Endothelial cell of umbilical vein (primary cell): ENCODE results near the gene BCR. TPM values are rescaled to one million over a fixed set of nuclear protein-coding genes. Genes with fewer than 3 reads are reported as not detected.

ENCODE experiments used
- BruUV-seq: library from RNA; stranded (reverse); fragments of 400-500 nt; replicated peaks from 2 replicates; lab custom pipeline; 2021; lab: Mats Ljungman, UMichigan
- CTCF ChIA-PET: fragments of 300-600, 350-600 bp; sonication (Branson Sonifier 250); formaldehyde crosslinking; loops from one replicate; lab custom pipeline; 2021; ENCODE audit warnings: antibody characterized with exemption, inconsistent platforms; lab: Charles Lee
- POLR2A ChIA-PET: fragments of 300-600, 350-600 bp; sonication (Branson Sonifier 250); formaldehyde crosslinking; loops from one replicate; lab custom pipeline; 2021; ENCODE audit warnings: antibody characterized with exemption, inconsistent platforms; lab: Charles Lee
- DNase-seq: peaks from one replicate; pipeline ENCODE4 v3.0.0-alpha.2; 2011; ENCODE audit warnings: low read depth, low spot score
- FAIRE-seq: peaks from 2 replicates; lab custom pipeline; 2011; peaks lifted over from hg19 to GRCh38; lab: Jason Lieb, UNC
- H2AFZ ChIP-seq: 2 replicates; pipeline ENCODE4 v1.6.0; 2012; ENCODE audit warnings: low read depth, low read length, control low read depth, inconsistent platforms
- H3K27ac ChIP-seq: 2 replicates; pipeline ENCODE4 v1.5.1; 2011; ENCODE audit warnings: low read depth, mild to moderate bottlenecking, control low read depth, low read length, moderate library complexity; ENCODE audit not compliant: insufficient read depth
- H3K27me3 ChIP-seq, 2 experiments: 2 replicates each; pipeline versions ENCODE4 v1.6.0 to v1.6.1; 2011; ENCODE audit warnings: low read length in 2 of 2, mixed read lengths in 1 of 2; ENCODE audit not compliant: control insufficient read depth in 2 of 2, insufficient read depth in 2 of 2
- H3K36me3 ChIP-seq, 2 experiments: 2 replicates in 1 of 2; 3 replicates in 1 of 2; pipeline ENCODE4 v1.5.1; 2011; ENCODE audit warnings: low read length in 2 of 2, mild to moderate bottlenecking in 1 of 2, moderate library complexity in 1 of 2; ENCODE audit not compliant: control insufficient read depth in 2 of 2, insufficient read depth in 2 of 2; ENCODE audit errors: extremely low read depth in 1 of 2
- H3K4me1 ChIP-seq: 3 replicates; pipeline ENCODE4 v1.5.1; 2011; ENCODE audit warnings: mild to moderate bottlenecking, low read length; ENCODE audit not compliant: control insufficient read depth, insufficient read depth; ENCODE audit errors: extremely low read depth
- H3K4me2 ChIP-seq: 2 replicates; pipeline ENCODE4 v1.6.1; 2011; ENCODE audit warnings: low read length, control low read depth, mixed read lengths; ENCODE audit not compliant: insufficient read depth
- H3K4me3 ChIP-seq, 3 experiments: fragments of 200-600 bp in 1 of 3; sonication (generic), shearing (Covaris generic) in 1 of 3; replicated peaks in 1 of 3; 2 replicates each; pipeline ENCODE4 v1.5.1; 2011 to 2016; ENCODE audit warnings: control low read depth in 3 of 3, low read length in 3 of 3, mild to moderate bottlenecking in 2 of 3, inconsistent platforms in 1 of 3, low read depth in 1 of 3, moderate library complexity in 1 of 3; ENCODE audit not compliant: insufficient read depth in 1 of 3
- H3K79me2 ChIP-seq: 2 replicates; pipeline ENCODE4 v1.6.0; 2012; ENCODE audit warnings: low read length, inconsistent platforms; ENCODE audit not compliant: control insufficient read depth, insufficient read depth
- H3K9ac ChIP-seq: replicated peaks from 2 replicates; pipeline ENCODE3; 2011; ENCODE audit warnings: low read length, control low read depth; ENCODE audit not compliant: insufficient read depth; ENCODE audit errors: extremely low read depth
- H3K9me1 ChIP-seq: replicated peaks from 3 replicates; pipeline ENCODE4 v1.6.0; 2011; ENCODE audit warnings: mild to moderate bottlenecking, low read length; ENCODE audit not compliant: control insufficient read depth, insufficient read depth; ENCODE audit errors: extremely low read depth
- H3K9me3 ChIP-seq: replicated peaks from 2 replicates; pipeline ENCODE4 v1.5.1; 2012; ENCODE audit warnings: low read length, inconsistent platforms; ENCODE audit not compliant: control insufficient read depth, insufficient read depth
- H4K20me1 ChIP-seq: replicated peaks from 2 replicates; pipeline ENCODE3; 2011; ENCODE audit warnings: mild to moderate bottlenecking, low read length; ENCODE audit not compliant: control insufficient read depth, insufficient read depth; ENCODE audit errors: extremely low read depth
- EZH2 ChIP-seq: IDR thresholded peaks from 2 replicates; pipeline ENCODE4 v1.6.1; 2012; ENCODE audit warnings: borderline replicate concordance, low read depth, mild to moderate bottlenecking, moderate library complexity, low read length, inconsistent platforms; ENCODE audit not compliant: severe bottlenecking
- FOS ChIP-seq: IDR thresholded peaks from 2 replicates; pipeline ENCODE4 v1.6.1; 2011; ENCODE audit warnings: mild to moderate bottlenecking, low read length, moderate library complexity, borderline replicate concordance; ENCODE audit not compliant: insufficient read depth
- GATA2 ChIP-seq: IDR thresholded peaks from 2 replicates; pipeline ENCODE4 v1.7.0; 2011; ENCODE audit warnings: low read depth, mild to moderate bottlenecking, moderate library complexity, mixed read lengths, low read length; ENCODE audit not compliant: insufficient read length, insufficient read depth
- JUN ChIP-seq: IDR thresholded peaks from 2 replicates; pipeline ENCODE4 v1.6.1; 2011; ENCODE audit warnings: borderline replicate concordance, low read depth; ENCODE audit not compliant: insufficient read length, insufficient read depth
- MAX ChIP-seq: IDR thresholded peaks from 2 replicates; pipeline ENCODE4 v1.6.1; 2011; ENCODE audit not compliant: insufficient read depth, insufficient read length
- MYC ChIP-seq: IDR thresholded peaks from one replicate; pipeline ENCODE4 v1.6.1; 2011; ENCODE audit warnings: mild to moderate bottlenecking, low read depth, low read length
- POLR2A ChIP-seq: IDR thresholded peaks from 2 replicates; pipeline ENCODE4 v1.6.1; 2012; ENCODE audit warnings: low read depth, mild to moderate bottlenecking, control low read depth, low read length
- POLR2AphosphoS5 ChIP-seq: IDR thresholded peaks from 2 replicates; pipeline ENCODE4 v1.6.1; 2012; ENCODE audit warnings: low read depth, mild to moderate bottlenecking, control low read depth, low read length, moderate library complexity; ENCODE audit not compliant: insufficient read depth
- dilution Hi-C: fragments of 300-500 bp; cut with MboI; formaldehyde crosslinking; loops from one replicate; pipeline ENCODE4 v1.15.0; 2019; ENCODE audit warnings: low sequenced_read_pairs; ENCODE audit not compliant: extremely low pct_ligation_motif_present
- intact Hi-C: fragments of 100-400 bp; cut with micrococcal nuclease; formaldehyde crosslinking; loops from one replicate; pipeline ENCODE4 v1.10.0; 2022
- polyA plus RNA-seq, 4 experiments: library from polyadenylated mRNA; depleted of rRNA in 3 of 4; stranded (reverse) in 3 of 4; unstranded in 1 of 4; fragments of >200 nt; gene quantifications; 2 replicates each; pipeline versions ENCODE4 v1.2.1 to v1.2.3, GENCODE V29; 2011 to 2012; ENCODE audit warnings: missing spikeins in 1 of 4
- total RNA-seq: library from RNA; stranded (reverse); gene quantifications from 2 replicates; pipeline ENCODE4 v1.2.3, GENCODE V29; 2021
- TF ChIP-seq, protein P1 (sequence below), 2 donors: IDR thresholded peaks; 1 replicate in 1 of 2; 2 replicates in 1 of 2; pipeline ENCODE4 v1.5.1; 2011; ENCODE audit warnings: low read length in 2 of 2, mild to moderate bottlenecking in 2 of 2, moderate library complexity in 2 of 2, control low read depth in 1 of 2, inconsistent platforms in 1 of 2, low read depth in 1 of 2; ENCODE audit not compliant: insufficient read depth in 1 of 2; ENCODE audit errors: extremely low read depth in 1 of 2

The BCR gene
- total and polyA plus RNA-seq, 2 donors (not counting 3 experiments of a cell fraction or from before 2014, with no cell fraction given): 129 to 141 TPM

DNA sequence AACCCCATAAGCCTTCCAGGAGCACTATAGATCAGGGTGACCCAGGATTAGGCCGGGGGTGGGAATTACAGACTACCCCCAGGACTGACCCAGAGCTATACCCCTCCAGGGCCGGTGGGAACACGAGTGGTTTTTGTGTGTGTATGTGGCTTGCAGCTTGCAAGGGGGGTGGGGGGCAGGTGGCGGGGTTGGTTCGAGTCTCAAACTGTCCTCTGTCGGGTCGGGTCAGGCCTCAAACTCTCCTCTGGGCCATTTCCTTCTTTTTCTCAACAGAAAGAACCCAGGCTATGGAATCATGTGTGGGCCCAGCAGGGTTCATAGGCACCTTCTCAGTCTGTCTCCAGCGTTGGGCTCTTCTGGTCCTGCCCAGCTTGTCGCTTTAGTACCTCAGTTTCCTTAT is 58.4 kb downstream of the BCR start:
- BruUV-seq: no TSS peak

More for the DNA sequence above, 58.4 kb downstream of the BCR start:
- DNase-seq (no peak), FAIRE-seq (no peak)
- dilution Hi-C loops (no loop called here), intact Hi-C loops (no loop called here)
- no peaks in the 10 kb centered on the region for H3K27me3 ChIP-seq
- H3K36me3 ChIP-seq: peaks cover 0 to 3% of the 10 kb centered on the region in 2 experiments
- H3K9ac ChIP-seq: no peak overlapping the region
- CTCF ChIA-PET: interaction anchor here (1.1 to 1.5 kb wide), 4 partner anchors 10 to 56 kb away, joined by 3 to 5 read pairs (median 4); no protein-coding TSS in a partner anchor
- POLR2A ChIA-PET: no interaction called here
- no peaks in the 10 kb centered on the region for H4K20me1 ChIP-seq
- H3K79me2 ChIP-seq: peaks cover 95% of the 10 kb centered on the region
- no peaks in the 10 kb centered on the region for H3K9me3 ChIP-seq
- no peak overlapping the region for H2AFZ ChIP-seq
- no peak overlapping the region for H3K27ac ChIP-seq
- H3K4me3 ChIP-seq: no peak overlapping the region
- H3K4me2 ChIP-seq: no peak overlapping the region
- no peak for TF ChIP-seq POLR2AphosphoS5
- no peak for TF ChIP-seq EZH2
- no peak for TF ChIP-seq JUN
- TF ChIP-seq, protein P1, sequence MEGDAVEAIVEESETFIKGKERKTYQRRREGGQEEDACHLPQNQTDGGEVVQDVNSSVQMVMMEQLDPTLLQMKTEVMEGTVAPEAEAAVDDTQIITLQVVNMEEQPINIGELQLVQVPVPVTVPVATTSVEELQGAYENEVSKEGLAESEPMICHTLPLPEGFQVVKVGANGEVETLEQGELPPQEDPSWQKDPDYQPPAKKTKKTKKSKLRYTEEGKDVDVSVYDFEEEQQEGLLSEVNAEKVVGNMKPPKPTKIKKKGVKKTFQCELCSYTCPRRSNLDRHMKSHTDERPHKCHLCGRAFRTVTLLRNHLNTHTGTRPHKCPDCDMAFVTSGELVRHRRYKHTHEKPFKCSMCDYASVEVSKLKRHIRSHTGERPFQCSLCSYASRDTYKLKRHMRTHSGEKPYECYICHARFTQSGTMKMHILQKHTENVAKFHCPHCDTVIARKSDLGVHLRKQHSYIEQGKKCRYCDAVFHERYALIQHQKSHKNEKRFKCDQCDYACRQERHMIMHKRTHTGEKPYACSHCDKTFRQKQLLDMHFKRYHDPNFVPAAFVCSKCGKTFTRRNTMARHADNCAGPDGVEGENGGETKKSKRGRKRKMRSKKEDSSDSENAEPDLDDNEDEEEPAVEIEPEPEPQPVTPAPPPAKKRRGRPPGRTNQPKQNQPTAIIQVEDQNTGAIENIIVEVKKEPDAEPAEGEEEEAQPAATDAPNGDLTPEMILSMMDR (IDR thresholded peaks at IDR 0.05; ENCODE audit: extremely low read depth in 1 of 2, insufficient read depth in 1 of 2, low read depth in 1 of 2, low read length in 2 of 2): no peak
- TF ChIP-seq GATA2: no peak
- no peak for TF ChIP-seq POLR2A
- no peak for TF ChIP-seq MAX
- no peak for TF ChIP-seq MYC
- no peak for TF ChIP-seq FOS
- H3K9me1 ChIP-seq: no peaks in the 10 kb centered on the region
- H3K4me1 ChIP-seq: peaks cover 30% of the 10 kb centered on the region
